ENCODE measurements around the gene CEP76.

CEP76 gene

DNA sequence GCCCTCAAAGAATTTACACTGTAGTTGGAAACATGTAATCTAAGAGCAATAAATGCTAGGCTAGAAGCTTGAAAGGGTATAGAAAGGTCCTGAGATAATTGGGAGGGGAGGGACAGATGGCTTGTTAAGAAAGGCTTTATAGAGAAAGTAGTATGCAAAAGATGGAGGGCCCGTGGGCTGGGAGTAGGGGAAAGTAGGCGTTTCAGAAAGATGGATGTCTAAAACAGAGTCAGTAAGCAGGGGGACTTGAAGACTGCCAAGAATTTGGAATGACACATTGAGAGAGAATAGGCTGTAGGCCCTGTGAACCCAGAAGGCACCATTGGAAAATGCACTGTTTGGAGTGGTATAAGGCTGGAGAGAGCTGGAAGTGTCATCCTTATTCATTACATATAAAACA is 1.1 kb upstream of the CEP76 start:
- peak; percentile 31 for DNase-seq (ENCODE audit: low read depth)

DNA sequence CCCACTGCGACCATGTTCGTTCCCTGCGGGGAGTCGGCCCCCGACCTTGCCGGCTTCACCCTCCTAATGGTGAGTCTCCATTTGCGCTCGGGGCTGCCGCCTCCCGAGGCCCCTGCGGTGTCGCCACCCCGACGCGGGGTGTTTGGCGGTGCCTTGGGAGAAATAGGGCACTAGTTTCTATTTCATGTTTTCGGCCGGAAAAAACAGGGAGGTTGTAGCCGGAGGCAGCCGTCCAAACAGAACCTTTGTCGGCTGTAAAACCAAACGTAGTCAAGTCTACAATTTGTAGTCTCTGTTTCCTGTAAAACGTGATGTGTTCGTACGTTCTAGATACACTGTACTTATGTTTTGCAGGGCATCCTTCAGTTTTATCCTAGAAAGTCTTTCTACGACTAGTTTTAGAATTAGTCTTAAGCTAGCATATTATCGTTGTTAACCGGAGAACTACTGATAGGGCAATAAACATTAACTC is 609 bp upstream of the CEP76 start:
- no peak for DNase-seq (ENCODE audit: low read depth)

DNA sequence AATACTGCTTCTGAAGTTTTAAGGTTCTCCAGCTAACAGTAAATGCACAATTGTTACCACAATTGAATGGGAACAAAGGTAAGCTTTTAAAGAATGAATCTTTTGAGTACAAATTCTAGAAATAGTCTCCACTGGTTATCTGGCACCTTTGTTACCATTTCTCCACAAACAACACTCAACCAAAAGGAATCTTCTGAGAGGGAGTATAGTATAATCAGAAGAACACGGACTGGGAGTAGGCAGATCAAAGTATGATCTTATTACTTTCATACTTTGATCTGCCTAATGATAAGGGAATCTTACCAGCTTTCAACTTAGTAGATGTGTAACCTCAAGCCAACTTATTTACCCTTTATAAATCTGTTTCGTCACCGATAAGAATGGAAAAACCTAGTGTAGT is 1.4 kb downstream of the CEP76 start:
- DNase-seq (ENCODE audit: low read depth) = no peak

DNA sequence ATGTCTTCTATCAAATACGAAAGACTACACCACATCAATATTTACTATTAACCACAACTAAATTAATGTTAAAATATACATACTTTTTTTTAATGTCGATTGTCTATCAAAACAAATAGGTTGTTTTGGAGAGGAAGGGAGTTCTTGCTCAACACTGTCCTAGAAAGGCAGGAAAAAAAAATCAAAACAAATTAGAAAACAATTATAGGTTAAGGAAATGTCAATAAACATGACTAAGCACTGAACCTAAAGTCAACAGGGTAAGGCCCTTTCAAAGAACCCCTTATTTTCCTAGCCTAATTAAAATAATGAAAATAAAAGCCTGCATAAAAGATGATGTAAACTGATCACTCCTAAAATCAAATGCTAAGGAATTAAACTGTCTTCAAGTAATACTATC is 2.8 kb downstream of the CEP76 start:
- DNase-seq (ENCODE audit: low read depth) = no peak

DNA sequence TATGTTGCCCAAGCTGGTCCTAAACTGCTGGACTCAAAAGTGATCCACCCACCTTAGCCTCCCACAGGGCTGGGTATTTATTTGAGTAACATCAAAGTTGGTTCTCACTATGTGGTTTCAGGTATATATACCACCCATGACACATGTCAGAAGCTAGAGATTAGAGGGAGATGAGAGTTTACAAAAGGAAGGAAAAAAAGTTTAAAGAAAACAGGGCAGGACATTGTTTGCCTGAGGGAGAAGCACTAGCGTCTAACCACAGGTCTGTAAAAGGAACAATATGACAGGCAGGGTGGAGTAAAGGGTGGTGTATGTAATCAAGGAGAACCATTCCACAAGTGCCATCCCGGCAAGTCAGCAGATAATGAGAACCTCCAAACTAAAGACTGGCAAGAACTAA is 8.5 kb downstream of the CEP76 start:
- no peak for DNase-seq (ENCODE audit: low read depth)

DNA sequence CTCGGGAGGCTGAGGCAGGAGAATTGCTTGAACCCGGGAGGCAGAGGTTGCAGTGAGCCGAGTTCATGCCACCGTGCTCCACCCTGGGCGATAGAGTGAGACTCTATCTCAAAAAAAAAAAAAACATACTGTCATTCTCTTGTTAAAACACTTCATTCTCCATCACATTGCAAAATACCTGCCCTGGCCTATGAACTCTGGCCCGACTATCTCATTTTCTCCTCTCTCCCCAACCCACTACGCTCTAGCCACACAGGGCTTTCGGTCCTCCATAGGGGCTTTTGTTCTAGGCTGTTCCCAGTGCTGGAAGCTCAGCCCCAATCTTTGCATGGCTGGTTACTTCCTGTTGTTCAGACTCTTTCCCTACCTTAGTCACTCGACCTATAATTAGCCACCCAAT is 10.3 kb downstream of the CEP76 start:
- DNase-seq (ENCODE audit: low read depth) = no peak

DNA sequence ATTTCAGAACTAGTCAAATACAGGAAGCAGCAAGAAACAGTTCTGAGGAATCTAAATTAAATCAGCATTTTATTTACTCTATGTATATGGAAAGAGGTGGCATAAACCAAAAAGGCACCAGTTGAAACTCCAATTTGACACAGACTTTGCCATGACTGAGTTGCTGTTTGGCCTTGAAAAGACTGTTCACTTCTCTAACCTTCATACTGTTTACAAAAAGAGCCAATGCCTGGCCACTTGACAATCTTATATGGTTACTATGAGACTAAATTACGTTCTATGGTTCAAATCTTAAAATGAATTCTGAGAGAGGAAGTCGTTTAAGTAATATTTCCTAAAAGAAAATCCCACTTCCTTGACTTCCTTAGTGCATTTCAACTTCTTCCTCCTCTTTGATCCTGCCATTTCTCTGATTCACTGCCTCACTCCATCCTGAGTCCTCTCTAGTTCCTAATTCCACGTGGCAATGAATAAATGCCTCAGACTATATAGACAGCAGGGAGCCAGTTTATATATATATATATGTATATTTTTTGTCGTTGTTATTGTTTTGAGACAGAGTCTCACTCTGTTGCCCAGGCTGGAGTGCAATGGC is 13.2 kb downstream of the CEP76 start:
- DNase-seq (ENCODE audit: low read depth) = no peak

DNA sequence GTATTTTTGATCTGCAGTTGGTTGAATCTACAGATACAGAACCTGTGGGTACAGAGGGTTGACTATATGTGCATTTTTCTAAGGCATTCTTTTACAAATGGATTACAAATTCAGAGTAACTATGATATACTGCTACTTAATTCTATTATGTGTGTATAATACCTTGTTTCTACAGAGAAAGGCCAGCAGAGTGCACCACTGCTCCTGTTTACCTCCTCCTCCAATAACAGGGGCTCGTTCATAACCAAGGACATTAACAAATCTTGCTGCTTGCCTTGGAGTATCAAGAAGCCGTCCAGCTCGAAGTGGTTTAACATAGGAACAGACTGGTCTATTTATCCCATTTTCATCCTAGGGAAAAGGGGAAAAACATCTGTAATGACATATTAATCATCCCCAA is 16.4 kb downstream of the CEP76 start:
- DNase-seq (ENCODE audit: low read depth) = no peak

DNA sequence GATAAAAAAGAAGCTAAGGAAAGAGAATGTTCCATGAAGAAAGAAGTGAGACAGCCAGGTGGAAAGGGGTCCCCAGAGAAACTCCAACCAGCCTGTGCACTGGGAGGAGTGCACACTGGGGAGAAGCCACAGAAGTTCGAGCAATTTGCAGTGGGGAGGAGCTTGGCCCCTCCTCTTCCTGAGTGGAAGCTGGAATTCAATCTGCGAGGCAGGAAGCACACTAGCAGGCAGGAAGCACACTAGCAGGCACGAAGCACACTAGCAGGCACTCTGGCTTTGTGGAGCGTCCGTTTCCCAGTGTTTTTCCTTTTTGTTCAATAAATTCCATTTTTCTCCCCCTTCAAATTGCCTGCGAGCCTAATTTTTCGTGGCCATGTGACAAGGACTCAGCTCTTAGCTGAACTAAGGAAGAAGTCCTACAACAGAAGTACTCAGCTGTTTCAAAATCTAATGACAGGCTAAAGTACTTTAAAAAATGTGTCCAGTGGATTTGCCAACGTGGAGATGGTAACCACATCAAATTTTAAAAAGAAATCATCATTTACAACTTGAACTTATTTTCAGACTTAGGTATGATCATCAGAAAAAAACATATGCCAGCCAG is 23.2 kb downstream of the CEP76 start:
- DNase-seq (ENCODE audit: low read depth) = peak; percentile 21

DNA sequence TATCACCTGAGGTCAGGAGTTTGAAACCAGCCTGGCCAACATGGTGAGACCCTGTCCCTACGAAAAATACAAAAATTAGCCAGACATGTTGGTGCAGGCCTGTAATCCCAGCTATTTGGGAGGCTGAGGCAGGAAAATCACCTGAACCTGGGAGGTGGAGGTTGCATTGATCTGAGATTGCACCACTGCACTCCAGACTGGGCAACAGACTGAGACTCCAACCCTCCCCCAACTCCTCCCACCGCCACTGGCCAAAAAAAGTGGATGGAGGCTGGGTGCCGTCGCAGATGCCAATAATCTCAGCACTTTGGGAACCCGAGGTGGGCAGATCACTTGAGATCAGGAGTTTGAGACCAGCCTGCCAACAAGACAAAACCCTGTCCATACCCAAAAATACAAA is 34.5 kb downstream of the CEP76 start:
- no peak for DNase-seq (ENCODE audit: low read depth)

DNA sequence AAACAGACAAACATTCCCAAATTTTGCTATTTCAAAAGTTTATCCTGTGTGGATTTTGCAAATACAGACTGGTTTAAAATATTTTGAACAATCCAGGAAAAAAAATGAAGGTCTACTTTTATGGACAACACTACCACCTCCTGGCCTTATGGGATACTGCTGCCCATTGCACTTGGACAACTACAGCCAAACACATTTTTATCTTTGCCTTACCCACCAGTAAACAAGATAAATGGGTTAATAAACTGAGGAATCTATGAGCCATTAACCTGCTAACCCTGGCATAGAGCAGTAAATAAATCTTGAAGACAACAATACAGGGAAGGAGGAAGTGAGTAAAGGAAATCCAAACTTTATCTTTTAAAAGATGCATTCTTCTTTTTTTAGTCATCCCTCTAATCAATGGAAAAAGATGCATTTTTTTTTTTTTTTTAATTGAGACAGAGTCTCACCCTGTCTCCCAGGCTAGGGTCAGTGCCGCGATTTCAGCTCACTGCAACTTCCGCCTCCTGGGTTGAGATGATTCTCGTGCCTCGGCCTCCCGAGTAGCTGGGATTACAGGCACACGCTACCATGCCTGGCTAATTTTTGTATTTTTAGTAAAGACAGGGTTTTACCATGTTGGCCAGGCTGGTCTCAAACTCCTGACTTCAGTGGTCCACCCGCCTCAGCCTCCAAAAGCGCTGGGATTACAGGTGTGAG is 42.5 kb downstream of the CEP76 start:
- DNase-seq (ENCODE audit: low read depth) = peak; percentile 31

DNA sequence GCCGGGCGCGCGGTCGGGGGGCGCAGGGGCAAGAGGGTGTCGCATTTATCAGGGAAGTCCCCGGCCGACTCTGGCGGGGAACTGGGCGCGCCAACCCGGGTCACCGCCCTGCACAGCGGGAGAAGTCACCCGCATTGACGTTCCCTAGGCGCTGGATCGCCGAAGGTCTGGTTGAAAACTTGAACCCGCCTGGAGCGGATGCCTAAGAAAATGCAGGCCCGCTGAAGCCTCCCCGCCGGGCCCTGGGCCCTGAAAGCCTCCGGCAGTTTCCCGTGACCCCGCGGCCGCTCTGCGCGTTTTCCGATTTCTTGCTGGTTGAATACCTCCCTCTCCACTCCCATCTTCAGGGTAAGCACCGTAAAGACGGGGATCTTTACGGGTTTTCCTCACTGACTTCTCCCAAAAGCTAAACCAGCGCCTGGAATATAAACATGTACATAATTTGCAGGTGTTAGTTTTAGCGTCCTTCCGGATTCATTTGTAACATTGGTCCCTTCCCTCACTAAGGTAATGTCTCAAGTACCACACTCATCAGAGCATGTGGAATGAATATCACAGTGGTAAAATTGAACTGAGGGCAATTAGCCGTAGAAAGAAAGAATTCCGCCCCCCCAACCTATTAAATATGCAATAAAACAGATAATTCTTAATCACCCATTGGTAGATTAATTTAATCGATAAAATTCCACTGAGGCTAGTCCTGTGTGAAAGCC is 43.9 kb downstream of the CEP76 start:
- peak; percentile 25 for DNase-seq (ENCODE audit: low read depth)

DNA sequence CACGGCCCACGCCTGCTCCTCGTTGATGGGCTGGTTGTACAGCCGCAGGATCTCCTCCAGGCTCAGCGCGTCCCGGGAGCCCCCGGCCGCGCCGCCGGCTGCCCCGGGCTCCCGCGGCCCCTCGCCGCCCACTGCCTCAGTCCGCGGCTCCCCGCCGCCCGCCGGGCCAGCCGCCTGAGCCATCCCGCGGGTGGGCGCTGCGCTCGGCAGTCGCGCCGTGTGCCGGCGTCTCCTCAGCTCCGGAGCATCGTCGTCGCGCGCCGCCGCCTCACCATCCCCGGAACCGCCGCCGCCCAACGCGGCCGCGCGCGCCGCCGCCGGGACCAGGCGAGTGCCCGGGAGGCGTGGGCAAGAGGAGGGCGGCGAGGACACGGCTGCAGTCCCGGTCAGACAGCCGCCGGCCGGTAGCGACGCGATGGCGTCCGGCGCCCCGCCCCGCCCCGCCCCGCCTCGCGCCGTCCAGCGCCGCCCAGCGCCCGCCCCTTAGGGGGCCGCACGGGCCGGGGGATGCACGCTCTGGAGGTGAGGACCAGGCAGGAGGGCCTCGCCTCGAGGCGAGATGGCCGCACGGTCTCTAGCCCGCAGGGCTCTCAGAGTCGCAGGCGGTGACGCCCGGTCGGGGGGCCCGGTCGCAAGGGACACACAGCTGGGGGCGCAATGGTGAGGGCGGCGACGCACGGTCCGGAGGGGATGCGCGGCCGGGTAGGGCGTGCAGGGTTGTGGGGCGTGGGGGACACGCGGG is 44.7 kb downstream of the CEP76 start, which contains the start of gene SPIRE1:
Gene SPIRE1, minus strand, starts transcription at position 424 of the 742 bp plus-strand sequence. Its CDS starts 241 bp downstream, at position 183.
- DNase-seq (ENCODE audit: low read depth) = peak; percentile 63

DNA sequence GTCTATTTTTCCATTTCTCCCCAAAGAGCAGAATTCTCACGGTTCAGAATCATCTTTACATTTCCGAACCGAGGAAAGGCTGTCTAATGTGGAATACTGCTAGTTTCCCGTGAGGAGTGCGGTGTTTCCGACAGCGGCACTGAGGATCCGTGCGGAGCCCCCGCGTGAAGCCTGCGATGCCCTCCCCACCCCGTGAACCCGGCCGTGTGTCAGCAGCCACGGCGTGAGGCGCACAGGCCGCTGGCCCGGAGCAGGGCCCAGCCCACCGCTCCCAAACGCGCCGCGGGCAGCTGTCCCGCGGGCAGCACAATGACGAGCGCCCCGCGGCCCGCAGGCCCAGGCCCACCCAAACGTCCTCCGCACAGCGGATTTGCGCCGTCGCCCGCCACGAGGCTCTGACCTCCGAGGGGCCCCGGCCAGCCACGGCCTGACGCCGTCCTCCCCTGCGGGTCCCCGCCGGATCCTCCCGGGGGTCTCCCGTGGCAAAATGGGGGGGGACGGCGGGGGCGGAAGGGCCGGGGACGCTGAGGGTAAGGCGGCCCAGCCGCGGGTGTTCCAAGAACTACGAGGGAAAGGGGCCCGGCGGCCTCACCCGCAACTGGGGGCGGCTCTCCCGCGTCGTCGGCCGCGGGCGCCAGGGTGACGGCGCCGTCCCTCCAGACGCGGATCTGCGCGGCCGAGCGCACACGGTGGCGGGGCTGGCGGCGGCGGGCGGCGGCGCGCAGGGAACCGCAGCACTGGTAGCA is 45.4 kb downstream of the CEP76 start:
- peak; percentile 18 for DNase-seq (ENCODE audit: low read depth)

DNA sequence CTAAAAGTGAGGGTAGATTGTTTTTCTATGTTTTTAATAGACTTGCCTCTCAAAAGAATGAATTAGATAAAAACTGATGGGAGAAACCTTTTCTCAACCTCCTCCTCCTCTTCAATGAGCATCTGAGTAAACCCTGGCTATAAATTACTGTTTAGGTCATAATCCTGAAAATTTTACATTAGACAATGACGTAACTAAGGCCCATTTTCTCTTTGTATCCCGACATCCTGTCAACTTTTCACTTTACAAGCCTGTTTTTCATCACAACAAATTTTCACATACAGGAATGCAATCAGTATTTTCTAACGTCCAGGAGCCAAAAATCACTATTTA is 46.0 kb downstream of the CEP76 start:
- DNase-seq (ENCODE audit: low read depth) = no peak

DNA sequence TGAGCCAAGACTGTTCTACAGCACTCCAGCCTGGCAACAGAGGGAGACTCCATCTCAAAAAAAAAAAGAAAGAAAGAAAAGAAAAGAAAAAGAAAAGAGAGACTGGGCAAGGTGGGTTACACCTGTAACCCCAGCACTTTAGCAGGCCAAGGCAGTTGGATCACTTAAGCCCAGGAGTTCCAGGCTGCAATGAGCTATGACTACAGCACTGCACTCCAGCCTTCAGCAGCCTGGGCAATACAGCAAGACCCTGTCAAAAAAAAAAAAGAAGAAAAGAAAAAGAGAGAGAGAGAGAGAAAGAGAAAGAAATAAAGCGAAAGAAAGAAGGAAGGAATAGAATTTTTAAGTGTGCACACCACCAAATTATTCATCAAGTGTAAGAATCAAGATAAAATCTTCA is 47.6 kb downstream of the CEP76 start:
- DNase-seq (ENCODE audit: low read depth) = no peak

DNA sequence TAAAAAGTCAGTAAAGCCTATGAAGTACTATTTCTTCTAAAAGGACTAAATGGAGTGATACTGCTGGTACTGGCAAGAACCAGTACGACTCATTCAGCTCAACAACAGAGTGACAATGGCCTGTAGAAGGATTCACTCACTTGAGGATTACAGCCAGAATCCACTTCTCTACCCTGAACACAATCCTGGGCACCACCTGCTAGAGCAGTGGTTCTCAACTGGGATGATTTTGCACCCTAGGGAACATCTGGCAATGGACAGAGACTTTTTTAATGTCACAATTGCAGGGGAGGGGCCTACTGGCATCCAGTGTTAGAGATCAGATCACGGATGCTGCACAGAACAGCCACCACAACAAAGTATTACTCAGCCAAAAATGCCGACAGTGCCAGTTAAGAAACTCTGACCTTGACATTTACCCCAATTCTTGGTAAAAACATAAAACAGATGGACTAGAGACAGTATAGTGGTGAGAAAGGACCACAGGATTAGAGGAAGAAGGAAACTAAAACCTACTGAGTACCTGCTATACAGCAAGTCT is 49.6 kb downstream of the CEP76 start:
- no peak for DNase-seq (ENCODE audit: low read depth)

DNA sequence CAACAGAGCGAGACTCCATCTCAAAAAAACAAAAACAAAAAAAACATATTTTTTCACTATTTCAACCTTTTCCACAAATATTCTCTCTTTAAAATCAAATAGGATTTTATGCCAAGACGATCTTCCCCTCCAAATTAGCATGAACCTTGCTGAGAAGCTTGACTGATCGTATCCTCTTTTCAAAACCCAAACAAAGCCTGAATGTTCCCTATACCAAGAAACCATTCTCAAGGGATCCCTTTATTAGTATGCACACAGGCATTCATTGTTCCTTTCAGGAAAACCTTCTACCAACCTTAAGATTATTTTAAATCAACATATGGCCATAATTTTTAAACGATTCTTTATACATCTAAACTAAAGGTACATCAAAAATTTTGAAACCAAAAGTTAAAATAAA is 50.9 kb downstream of the CEP76 start:
- DNase-seq (ENCODE audit: low read depth) = no peak

DNA sequence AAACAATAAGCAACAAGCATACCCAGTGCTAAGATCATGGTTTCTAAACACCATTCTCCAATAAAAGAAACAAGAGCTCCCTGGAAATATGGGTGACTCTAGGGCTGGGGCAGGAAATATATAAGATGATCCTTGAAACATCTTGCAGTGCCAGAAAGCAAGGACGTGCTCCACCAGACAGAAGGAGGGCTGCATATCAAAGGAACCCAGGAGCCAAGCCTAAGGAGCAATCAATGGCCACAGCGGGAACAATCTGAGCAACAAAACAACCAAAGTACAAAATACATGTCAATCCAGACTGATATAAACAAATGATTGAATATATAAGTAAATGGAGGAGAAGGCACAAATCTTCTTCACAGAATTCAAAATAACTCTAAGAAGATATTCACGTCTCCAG is 54.8 kb downstream of the CEP76 start:
- no peak for DNase-seq (ENCODE audit: low read depth)

DNA sequence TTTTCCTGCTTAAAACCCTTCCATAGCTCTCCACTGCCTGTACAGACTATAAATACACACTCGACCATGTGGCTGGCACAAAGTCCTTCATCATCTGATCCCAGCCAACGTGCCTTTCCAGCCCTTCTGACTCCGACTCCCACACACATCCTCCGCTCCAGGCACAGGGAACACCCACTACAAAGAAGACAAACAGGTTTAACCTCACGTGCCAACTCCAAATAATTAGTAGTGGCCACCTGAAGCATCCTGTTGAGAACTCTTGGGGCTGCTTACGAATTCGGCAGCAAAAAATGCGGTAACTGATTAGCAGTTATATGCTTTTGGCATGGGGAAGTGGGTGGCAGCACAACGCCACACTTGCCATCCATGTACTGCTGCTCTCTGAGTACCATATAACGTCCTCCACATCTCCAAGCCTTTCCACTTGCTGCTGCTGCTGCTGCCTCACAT is 56.7 kb downstream of the CEP76 start:
- no peak for DNase-seq (ENCODE audit: low read depth)

DNA sequence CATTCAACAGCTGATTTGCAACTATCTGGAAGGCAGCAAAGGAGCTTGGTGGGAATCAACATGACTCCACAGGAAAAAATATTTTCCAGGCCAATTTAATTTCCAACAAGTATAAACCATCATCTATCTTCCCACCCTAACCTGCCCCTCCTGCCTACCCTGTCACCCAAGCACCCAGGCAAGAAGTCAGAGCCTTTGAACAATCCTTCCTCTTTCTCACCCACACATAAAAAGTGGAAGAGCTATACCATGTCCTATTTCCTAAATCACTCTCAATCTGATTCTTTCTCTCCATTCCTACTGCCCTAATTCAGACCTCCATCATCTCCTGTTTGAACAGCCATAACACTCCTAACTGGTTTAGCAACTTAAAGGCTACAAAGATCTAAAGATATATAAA is 57.3 kb downstream of the CEP76 start:
- DNase-seq (ENCODE audit: low read depth) = no peak
